OCI-LY1 (cell line): Measurements from ENCODE around the gene GRIK2.

Experiments
- EZH2 ChIP-seq: fragments of 200-600 bp; sonication (generic), shearing (Covaris generic); IDR thresholded peaks from 2 replicates; pipeline ENCODE4 v1.8.0; 2017; ENCODE audit warnings: borderline replicate concordance, mixed run types, mild to moderate bottlenecking, antibody characterized with exemption, low read length, moderate library complexity, mixed read lengths
- TF ChIP-seq, protein P1 (sequence below): fragments of 200-600 bp; sonication (generic), shearing (Covaris generic); IDR thresholded peaks from 2 replicates; pipeline ENCODE4 v1.5.1; 2017; ENCODE audit warnings: mild to moderate bottlenecking, antibody characterized with exemption, low read length, moderate library complexity, mixed read lengths

DNA sequence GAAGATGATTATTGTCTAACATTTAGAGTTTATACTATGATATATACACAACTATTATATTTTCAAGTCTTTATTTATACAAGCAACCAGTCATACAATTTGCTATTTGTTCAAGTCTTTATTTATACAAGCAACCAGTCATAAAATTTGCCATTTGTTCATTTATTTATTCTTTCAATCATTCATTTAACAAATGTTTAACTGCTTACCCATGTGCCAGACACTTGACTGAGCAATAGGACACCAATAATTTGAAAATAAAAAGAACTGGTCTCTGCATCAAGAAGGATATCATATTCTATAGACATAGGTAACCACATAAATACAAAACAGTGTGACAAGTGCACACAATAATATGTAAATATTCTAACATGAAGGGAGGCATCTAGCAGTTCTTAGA lies 20.3 kb downstream of the GRIK2 start:
- TF ChIP-seq EZH2: no peak
- TF ChIP-seq, protein P1, sequence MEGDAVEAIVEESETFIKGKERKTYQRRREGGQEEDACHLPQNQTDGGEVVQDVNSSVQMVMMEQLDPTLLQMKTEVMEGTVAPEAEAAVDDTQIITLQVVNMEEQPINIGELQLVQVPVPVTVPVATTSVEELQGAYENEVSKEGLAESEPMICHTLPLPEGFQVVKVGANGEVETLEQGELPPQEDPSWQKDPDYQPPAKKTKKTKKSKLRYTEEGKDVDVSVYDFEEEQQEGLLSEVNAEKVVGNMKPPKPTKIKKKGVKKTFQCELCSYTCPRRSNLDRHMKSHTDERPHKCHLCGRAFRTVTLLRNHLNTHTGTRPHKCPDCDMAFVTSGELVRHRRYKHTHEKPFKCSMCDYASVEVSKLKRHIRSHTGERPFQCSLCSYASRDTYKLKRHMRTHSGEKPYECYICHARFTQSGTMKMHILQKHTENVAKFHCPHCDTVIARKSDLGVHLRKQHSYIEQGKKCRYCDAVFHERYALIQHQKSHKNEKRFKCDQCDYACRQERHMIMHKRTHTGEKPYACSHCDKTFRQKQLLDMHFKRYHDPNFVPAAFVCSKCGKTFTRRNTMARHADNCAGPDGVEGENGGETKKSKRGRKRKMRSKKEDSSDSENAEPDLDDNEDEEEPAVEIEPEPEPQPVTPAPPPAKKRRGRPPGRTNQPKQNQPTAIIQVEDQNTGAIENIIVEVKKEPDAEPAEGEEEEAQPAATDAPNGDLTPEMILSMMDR: no peak
